Fibroblast of mammary gland (primary cell): Measurements from ENCODE around the gene PJA1.

Experiments used
- DNase-seq: peaks from one replicate; pipeline ENCODE4 v3.0.0-alpha.2; 2010; ENCODE audit warnings: low read depth
- H3K4me3 ChIP-seq: 2 replicates; pipeline ENCODE4 v1.5.1; 2011; ENCODE audit warnings: low read depth, mild to moderate bottlenecking, low read length, moderate library complexity; ENCODE audit not compliant: control insufficient read depth
- CTCF ChIP-seq: conservative IDR thresholded peaks from 2 replicates; pipeline ENCODE4 v1.5.1; 2011; ENCODE audit warnings: low read depth, low read length, inconsistent platforms; ENCODE audit not compliant: control insufficient read depth, insufficient read depth

The PJA1 gene

GRCh38 chrX:69165087-69165651, at the start of gene PJA1:
Gene PJA1 (minus strand): TSS chrX:69165453. CDS start chrX:69163073, 2,380 bp downstream.
- peak; percentile 54 for DNase-seq
- TF ChIP-seq CTCF = no peak
- peak within 1 kb of the TSS; percentile 67 for H3K4me3 ChIP-seq

GRCh38 chrX:69214463-69214862, 49.2 kb upstream of the PJA1 start:
- no peak for TF ChIP-seq CTCF
- DNase-seq = no peak
- H3K4me3 ChIP-seq = no peak overlapping the region

- TF ChIP-seq CTCF = no peak
- no peak for DNase-seq
- H3K4me3 ChIP-seq = no peak overlapping the region
Observed at GRCh38 chrX:69211701-69212100, 46.4 kb upstream of the PJA1 start.

GRCh38 chrX:69210581-69210980, 45.3 kb upstream of the PJA1 start:
- no peak for TF ChIP-seq CTCF
- no peak for DNase-seq
- no peak overlapping the region for H3K4me3 ChIP-seq

GRCh38 chrX:69207216-69207615, 42.0 kb upstream of the PJA1 start:
- TF ChIP-seq CTCF = no peak
- DNase-seq = no peak

GRCh38 chrX:69203638-69204037, 38.4 kb upstream of the PJA1 start:
- no peak for DNase-seq
- TF ChIP-seq CTCF = no peak
- no peak overlapping the region for H3K4me3 ChIP-seq

More at GRCh38 chrX:69207216-69207615, 42.0 kb upstream of the PJA1 start:
- H3K4me3 ChIP-seq = no peak overlapping the region

- DNase-seq = no peak
- no peak for TF ChIP-seq CTCF
- no peak overlapping the region for H3K4me3 ChIP-seq
Observed at GRCh38 chrX:69197690-69198089, 32.4 kb upstream of the PJA1 start.
